Neural cell (in vitro differentiated cells): ENCODE results near the gene DOK7. TPM values are rescaled to one million over a fixed set of nuclear protein-coding genes. Genes with fewer than 3 reads are reported as not detected.
"Not testable (repeated sequence)": the region's sequence is repeated elsewhere in the genome, so short reads cannot be mapped to it uniquely, and the experiment has no call there.

ENCODE experiments used
- H2AFZ ChIP-seq: fragments of 200-600, 300-800 bp; sonication (generic), shearing (Covaris generic); 2 replicates; pipeline ENCODE4 v1.6.0; 2014; ENCODE audit warnings: low read depth, mild to moderate bottlenecking, antibody characterized with exemption, low read length, moderate library complexity
- H3F3A ChIP-seq: fragments of 200-600 bp; shearing (Covaris generic); 2 replicates; pipeline ENCODE4 v1.6.1; 2016; ENCODE audit warnings: mild to moderate bottlenecking, moderate library complexity, mixed read lengths, antibody characterized with exemption, low read length; ENCODE audit not compliant: insufficient read depth, poor library complexity, severe bottlenecking
- H3K27ac ChIP-seq: fragments of 200-600, 300-800 bp; sonication (generic), shearing (Covaris generic); 2 replicates; pipeline ENCODE4 v1.5.1; 2014; ENCODE audit warnings: mild to moderate bottlenecking, low read length, moderate library complexity
- H3K27me3 ChIP-seq: fragments of 300-800, 200-600 bp; sonication (generic), shearing (Covaris generic); 2 replicates; pipeline ENCODE4 v1.6.0; 2014; ENCODE audit warnings: mild to moderate bottlenecking, low read depth, low read length, moderate library complexity; ENCODE audit not compliant: insufficient read depth
- H3K36me3 ChIP-seq: fragments of 300-800, 200-600 bp; sonication (generic), shearing (Covaris generic); 2 replicates; pipeline ENCODE4 v1.5.1; 2014; ENCODE audit warnings: mild to moderate bottlenecking, antibody characterized with exemption, low read length, moderate library complexity; ENCODE audit not compliant: insufficient read depth
- H3K4me2 ChIP-seq: fragments of 300-800, 200-600 bp; sonication (generic), shearing (Covaris generic); 2 replicates; pipeline ENCODE4 v1.6.0; 2014; ENCODE audit warnings: mild to moderate bottlenecking, low read length
- H3K4me3 ChIP-seq: fragments of 300-800, 200-600 bp; sonication (generic), shearing (Covaris generic); 2 replicates; pipeline ENCODE4 v1.5.1; 2014; ENCODE audit warnings: mild to moderate bottlenecking, low read length, moderate library complexity
- H3K79me2 ChIP-seq: fragments of 200-600 bp; shearing (Covaris generic); replicated peaks from 2 replicates; pipeline ENCODE4 v1.6.0; 2014; ENCODE audit warnings: mild to moderate bottlenecking, low read length, moderate library complexity; ENCODE audit not compliant: insufficient read depth
- H3K9ac ChIP-seq: fragments of 300-800, 200-600 bp; sonication (generic), shearing (Covaris generic); 2 replicates; pipeline ENCODE4 v1.6.1; 2016; ENCODE audit warnings: mild to moderate bottlenecking, low read length, mixed read lengths
- H3K9me2 ChIP-seq: fragments of 200-600 bp; shearing (Covaris generic); 2 replicates; pipeline ENCODE4 v1.6.1; 2016; ENCODE audit warnings: mild to moderate bottlenecking, low read length, mixed read lengths; ENCODE audit not compliant: insufficient read depth
- H3K9me3 ChIP-seq: fragments of 200-600, 300-800 bp; sonication (generic), shearing (Covaris generic); 2 replicates; pipeline ENCODE4 v1.6.1; 2016; ENCODE audit warnings: mild to moderate bottlenecking, mixed run types, low read length, moderate library complexity, mixed read lengths
- H4K20me1 ChIP-seq: fragments of 200-600 bp; shearing (Covaris generic); 2 replicates; pipeline ENCODE4 v1.6.1; 2016; ENCODE audit warnings: mild to moderate bottlenecking, mixed run types; ENCODE audit not compliant: insufficient read depth
- CTCF ChIP-seq: fragments of 450-650 bp; IDR thresholded peaks from 2 replicates; pipeline ENCODE4 v1.5.1; 2014; ENCODE audit warnings: antibody characterized with exemption, mild to moderate bottlenecking, moderate library complexity; ENCODE audit not compliant: poor library complexity, severe bottlenecking
- EP300 ChIP-seq: fragments of 450-650 bp; conservative IDR thresholded peaks from 2 replicates; pipeline ENCODE4 v1.6.1; 2014; ENCODE audit warnings: antibody characterized with exemption, mild to moderate bottlenecking, moderate library complexity; ENCODE audit not compliant: poor library complexity, severe bottlenecking
- EZH2 ChIP-seq: fragments of 200-600, 300-800 bp; shearing (Covaris generic), sonication (generic); IDR thresholded peaks from 2 replicates; pipeline ENCODE4 v1.6.1; 2014; ENCODE audit warnings: antibody characterized with exemption, low read length, borderline replicate concordance, mild to moderate bottlenecking; ENCODE audit not compliant: insufficient read depth, poor library complexity, severe bottlenecking
- MXI1 ChIP-seq: fragments of 450-650 bp; conservative IDR thresholded peaks from 2 replicates; pipeline ENCODE4 v1.6.1; 2014; ENCODE audit warnings: antibody characterized with exemption, mild to moderate bottlenecking; ENCODE audit not compliant: poor library complexity, severe bottlenecking
- POLR2AphosphoS5 ChIP-seq: IDR thresholded peaks from 2 replicates; pipeline ENCODE4 v1.6.1; 2012
- RAD21 ChIP-seq: fragments of 450-650 bp; conservative IDR thresholded peaks from 2 replicates; pipeline ENCODE4 v1.6.1; 2014; ENCODE audit warnings: antibody characterized with exemption, mild to moderate bottlenecking, moderate library complexity
- REST ChIP-seq: IDR thresholded peaks from 2 replicates; pipeline ENCODE4 v1.6.1; 2012; ENCODE audit warnings: borderline replicate concordance
- SMC3 ChIP-seq: fragments of 450-650 bp; conservative IDR thresholded peaks from 2 replicates; pipeline ENCODE4 v1.6.1; 2014; ENCODE audit warnings: antibody characterized with exemption, mild to moderate bottlenecking, moderate library complexity; ENCODE audit not compliant: poor library complexity
- TAF1 ChIP-seq: IDR thresholded peaks from 2 replicates; pipeline ENCODE4 v1.6.1; 2012; ENCODE audit warnings: low read depth
- polyA plus RNA-seq: library from polyadenylated mRNA; depleted of rRNA; stranded (reverse); fragments of >200 nt; gene quantifications from 2 replicates; pipeline ENCODE4 v1.2.3, GENCODE V29; 2014

The DOK7 gene
- polyA plus RNA-seq, 1 donor from 2014 or later: 0.66 TPM

- Histone ChIP-seq H3K9me2 (no peaks in the 10 kb centered on the region), H3K79me2 (no peaks in the 10 kb centered on the region), H4K20me1 (no peaks in the 10 kb centered on the region), H3F3A (no peaks in the 10 kb centered on the region), H3K9ac (no peak overlapping the region), H3K27me3 (no peaks in the 10 kb centered on the region), H3K36me3 (no peaks in the 10 kb centered on the region), H3K4me3 (no peak overlapping the region), H2AFZ (no peak overlapping the region), H3K4me2 (no peak overlapping the region), H3K9me3 (no peaks in the 10 kb centered on the region), H3K27ac (no peak overlapping the region)
- no peak for TF ChIP-seq TAF1
- no peak for TF ChIP-seq MXI1
- no peak for TF ChIP-seq RAD21
- TF ChIP-seq EP300: no peak
Observed at GRCh38 chr4:3451956-3452355, 11.2 kb upstream of the DOK7 start.

- H2AFZ ChIP-seq: no peak overlapping the region
- no peaks in the 10 kb centered on the region for H3F3A ChIP-seq
Observed at GRCh38 chr4:3452376-3452775, 10.7 kb upstream of the DOK7 start.

GRCh38 chr4:3455596-3455995, 7.5 kb upstream of the DOK7 start:
- not testable (repeated sequence) for H3F3A ChIP-seq, H3K4me3 ChIP-seq, H2AFZ ChIP-seq, H3K9me3 ChIP-seq, H4K20me1 ChIP-seq, H3K27me3 ChIP-seq, H3K4me2 ChIP-seq, H3K27ac ChIP-seq, H3K79me2 ChIP-seq, H3K36me3 ChIP-seq, H3K9me2 ChIP-seq, H3K9ac ChIP-seq

More at GRCh38 chr4:3452376-3452775, 10.7 kb upstream of the DOK7 start:
- Histone ChIP-seq H3K27ac (no peak overlapping the region), H3K9me3 (no peaks in the 10 kb centered on the region), H3K79me2 (no peaks in the 10 kb centered on the region), H3K9ac (no peak overlapping the region), H3K4me3 (no peak overlapping the region), H3K9me2 (no peaks in the 10 kb centered on the region), H3K4me2 (no peak overlapping the region), H3K36me3 (no peaks in the 10 kb centered on the region), H4K20me1 (no peaks in the 10 kb centered on the region), H3K27me3 (no peaks in the 10 kb centered on the region)
- TF ChIP-seq RAD21 (no peak), CTCF (no peak), EZH2 (no peak), SMC3 (no peak)

GRCh38 chr4:3458371-3458770, 4.7 kb upstream of the DOK7 start:
- Histone ChIP-seq H3K27me3 (no peaks in the 10 kb centered on the region), H3K4me3 (no peak overlapping the region), H2AFZ (no peak overlapping the region), H3K27ac (no peak overlapping the region), H3K4me2 (no peak overlapping the region), H3K79me2 (no peaks in the 10 kb centered on the region), H3K9me3 (no peaks in the 10 kb centered on the region), H3K9me2 (no peaks in the 10 kb centered on the region), H3K36me3 (no peaks in the 10 kb centered on the region), H3F3A (no peaks in the 10 kb centered on the region), H4K20me1 (no peaks in the 10 kb centered on the region), H3K9ac (no peak overlapping the region)
- TF ChIP-seq SMC3 (no peak), MXI1 (no peak), EP300 (no peak), RAD21 (no peak), POLR2AphosphoS5 (no peak), CTCF (no peak), EZH2 (no peak), REST (no peak), TAF1 (no peak)
